GM12892 (cell line): ENCODE data around the gene MUL1.

ENCODE experiments used
- POLR2A ChIP-seq: IDR thresholded peaks from 2 replicates; pipeline ENCODE4 v1.6.1; 2011; ENCODE audit warnings: low read depth, low read length, control low read depth
- TAF1 ChIP-seq: IDR thresholded peaks from 2 replicates; pipeline ENCODE4 v1.6.1; 2011; ENCODE audit warnings: low read depth, mild to moderate bottlenecking, control low read depth, low read length, borderline replicate concordance

- no peak for TF ChIP-seq TAF1
- TF ChIP-seq POLR2A = no peak
Measured at GRCh38 chr1:20551161-20551560, 43.2 kb upstream of the MUL1 start.
